Germinal center (tissue), 1 donor: ENCODE measurements around the gene PPP1R10.

Experiments
- DNase-seq: peaks from one replicate; pipeline ENCODE4 v3.0.0; 2012; ENCODE audit warnings: mixed read lengths, low spot score

PPP1R10 gene

DNA sequence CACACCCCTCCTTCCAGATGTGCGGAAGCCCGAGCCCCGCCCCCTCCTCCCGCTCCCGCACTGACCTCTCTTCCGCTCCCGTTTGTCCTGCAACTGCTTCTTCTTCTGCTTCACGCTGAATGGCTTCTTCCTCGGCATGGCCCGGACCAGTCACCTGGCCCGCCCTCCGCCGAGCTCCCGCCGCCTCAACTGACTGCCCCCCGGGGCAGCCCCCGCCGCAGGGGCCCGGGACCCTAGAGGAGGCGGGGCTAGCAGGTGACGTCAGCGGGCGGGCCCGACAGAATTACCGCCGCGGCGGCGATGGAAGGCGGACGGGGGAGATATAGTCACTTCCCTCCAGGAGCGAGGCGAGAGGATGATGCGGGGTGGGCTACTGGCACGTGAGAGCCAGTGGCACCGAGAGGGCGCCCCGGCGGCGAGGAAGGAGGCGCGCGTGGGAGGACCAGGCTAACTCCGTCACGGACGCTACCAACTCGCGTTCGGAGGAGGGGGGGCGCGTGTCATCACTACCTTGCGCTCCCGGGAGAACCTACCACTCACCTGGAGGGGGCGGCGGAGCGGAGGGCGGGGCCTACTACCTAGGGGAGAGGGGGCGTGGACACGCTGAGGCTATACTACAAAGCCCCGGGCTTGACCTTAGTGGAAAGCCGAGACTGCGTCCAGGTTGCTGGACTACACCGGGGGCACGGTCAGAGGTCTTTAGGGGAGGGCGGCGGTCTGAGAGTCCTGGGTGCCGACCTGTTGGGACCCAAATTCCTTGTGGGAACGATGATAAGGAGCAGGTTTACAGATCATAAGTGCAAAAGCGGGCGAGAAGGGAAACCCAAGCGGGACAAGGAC lies 60.8 kb downstream of the PPP1R10 start, which contains the start of gene GNL1:
GNL1 (minus strand) TSS at position 424 of the 840 bp plus-strand sequence; CDS start at position 138, 286 bp downstream.
- peak; percentile 96 for DNase-seq

DNA sequence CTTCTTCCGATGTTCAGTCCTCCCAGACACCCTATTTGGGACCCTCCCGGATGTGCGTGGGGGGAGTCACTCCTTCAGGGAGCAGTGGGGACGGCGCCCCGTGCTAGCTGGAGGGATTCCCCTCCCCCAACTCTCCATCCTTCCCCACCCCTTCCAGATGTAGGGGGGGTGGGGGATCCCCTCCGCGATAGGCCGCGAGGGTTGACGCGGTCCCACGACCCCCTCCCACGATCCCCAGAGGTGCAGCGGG lies 61.3 kb downstream of the PPP1R10 start:
- DNase-seq, result no peak

DNA sequence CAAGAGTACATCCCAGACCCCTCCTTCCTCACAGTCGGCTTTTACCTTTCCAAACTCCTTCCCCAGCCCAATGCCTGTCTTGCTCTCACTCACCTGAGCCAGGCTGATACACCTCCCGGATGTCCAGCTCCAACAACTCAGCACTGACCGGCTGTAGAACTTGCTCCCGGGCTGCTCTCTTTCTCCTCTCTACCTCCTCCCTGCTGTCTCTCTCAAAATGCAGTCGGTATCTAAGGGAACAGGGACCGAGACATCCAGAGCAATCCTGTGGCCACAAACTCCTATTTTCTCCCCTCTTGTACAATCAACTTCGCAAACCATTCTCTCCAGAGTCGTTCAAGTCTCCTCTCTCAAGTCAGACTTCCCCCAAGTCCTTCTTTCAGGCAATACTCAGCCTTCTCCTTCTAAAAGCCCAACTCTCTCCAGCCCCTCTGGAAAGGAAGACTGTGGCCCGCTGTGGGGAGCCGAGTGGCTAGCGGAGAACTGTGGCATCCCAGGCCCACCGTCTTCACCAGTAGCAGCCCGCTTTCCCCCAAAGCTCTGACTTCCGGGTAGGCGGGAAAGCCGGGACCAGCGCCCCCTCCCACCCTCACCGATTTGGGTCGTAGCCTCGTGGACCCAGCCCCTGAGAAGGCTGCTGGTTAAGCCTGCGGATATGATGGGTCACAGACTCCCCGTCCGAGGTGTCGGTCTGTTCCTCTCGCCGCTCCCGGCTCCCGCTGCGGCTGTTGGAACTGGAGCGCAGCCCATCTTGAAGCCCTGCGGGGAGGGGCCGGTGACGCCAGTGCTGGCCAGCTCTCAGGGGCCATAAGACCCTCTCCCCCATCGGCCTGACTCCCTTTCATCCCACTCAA lies 61.9 kb downstream of the PPP1R10 start:
- DNase-seq, result peak; percentile 22

DNA sequence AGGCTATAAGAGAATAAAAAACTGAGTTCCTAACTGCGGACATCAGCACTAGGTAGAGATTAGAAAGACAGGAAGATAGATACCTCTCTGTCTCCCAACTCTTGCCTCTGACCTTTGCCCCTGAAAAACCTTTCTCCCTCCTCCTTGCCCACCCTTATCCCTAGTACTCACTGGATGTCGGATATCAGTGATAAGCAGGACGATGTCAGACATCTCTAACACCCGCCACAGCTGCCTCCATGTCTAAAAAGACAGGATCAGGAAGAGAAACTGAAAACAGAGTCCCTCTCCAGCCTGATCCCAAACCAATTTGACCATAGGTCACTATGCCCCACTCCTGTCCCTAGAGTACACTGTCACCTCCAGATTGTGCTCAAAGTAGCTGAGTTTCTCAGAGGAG lies 62.6 kb downstream of the PPP1R10 start:
- no peak for DNase-seq
